Endothelial cell of umbilical vein (primary cell): ENCODE data around the gene FHIT. TPM values are rescaled to one million over a fixed set of nuclear protein-coding genes. Genes with fewer than 3 reads are reported as not detected.

Experiments
- BruUV-seq: library from RNA; stranded (reverse); fragments of 400-500 nt; replicated peaks from 2 replicates; lab custom pipeline; 2021; lab: Mats Ljungman, UMichigan
- CTCF ChIA-PET: fragments of 300-600, 350-600 bp; sonication (Branson Sonifier 250); formaldehyde crosslinking; loops from one replicate; lab custom pipeline; 2021; ENCODE audit warnings: antibody characterized with exemption, inconsistent platforms; lab: Charles Lee
- POLR2A ChIA-PET: fragments of 300-600, 350-600 bp; sonication (Branson Sonifier 250); formaldehyde crosslinking; loops from one replicate; lab custom pipeline; 2021; ENCODE audit warnings: antibody characterized with exemption, inconsistent platforms; lab: Charles Lee
- DNase-seq: peaks from one replicate; pipeline ENCODE4 v3.0.0-alpha.2; 2011; ENCODE audit warnings: low read depth, low spot score
- FAIRE-seq: peaks from 2 replicates; lab custom pipeline; 2011; peaks lifted over from hg19 to GRCh38; lab: Jason Lieb, UNC
- H2AFZ ChIP-seq: 2 replicates; pipeline ENCODE4 v1.6.0; 2012; ENCODE audit warnings: low read depth, low read length, control low read depth, inconsistent platforms
- H3K27ac ChIP-seq: 2 replicates; pipeline ENCODE4 v1.5.1; 2011; ENCODE audit warnings: low read depth, mild to moderate bottlenecking, control low read depth, low read length, moderate library complexity; ENCODE audit not compliant: insufficient read depth
- H3K27me3 ChIP-seq, 2 experiments: 2 replicates each; pipeline versions ENCODE4 v1.6.0 to v1.6.1; 2011; ENCODE audit warnings: low read length in 2 of 2, mixed read lengths in 1 of 2; ENCODE audit not compliant: control insufficient read depth in 2 of 2, insufficient read depth in 2 of 2
- H3K36me3 ChIP-seq, 2 experiments: 2 replicates in 1 of 2; 3 replicates in 1 of 2; pipeline ENCODE4 v1.5.1; 2011; ENCODE audit warnings: low read length in 2 of 2, mild to moderate bottlenecking in 1 of 2, moderate library complexity in 1 of 2; ENCODE audit not compliant: control insufficient read depth in 2 of 2, insufficient read depth in 2 of 2; ENCODE audit errors: extremely low read depth in 1 of 2
- H3K4me1 ChIP-seq: 3 replicates; pipeline ENCODE4 v1.5.1; 2011; ENCODE audit warnings: mild to moderate bottlenecking, low read length; ENCODE audit not compliant: control insufficient read depth, insufficient read depth; ENCODE audit errors: extremely low read depth
- H3K4me2 ChIP-seq: 2 replicates; pipeline ENCODE4 v1.6.1; 2011; ENCODE audit warnings: low read length, control low read depth, mixed read lengths; ENCODE audit not compliant: insufficient read depth
- H3K4me3 ChIP-seq, 3 experiments: fragments of 200-600 bp in 1 of 3; sonication (generic), shearing (Covaris generic) in 1 of 3; replicated peaks in 1 of 3; 2 replicates each; pipeline ENCODE4 v1.5.1; 2011 to 2016; ENCODE audit warnings: control low read depth in 3 of 3, low read length in 3 of 3, mild to moderate bottlenecking in 2 of 3, inconsistent platforms in 1 of 3, low read depth in 1 of 3, moderate library complexity in 1 of 3; ENCODE audit not compliant: insufficient read depth in 1 of 3
- H3K79me2 ChIP-seq: 2 replicates; pipeline ENCODE4 v1.6.0; 2012; ENCODE audit warnings: low read length, inconsistent platforms; ENCODE audit not compliant: control insufficient read depth, insufficient read depth
- H3K9ac ChIP-seq: replicated peaks from 2 replicates; pipeline ENCODE3; 2011; ENCODE audit warnings: low read length, control low read depth; ENCODE audit not compliant: insufficient read depth; ENCODE audit errors: extremely low read depth
- H3K9me1 ChIP-seq: replicated peaks from 3 replicates; pipeline ENCODE4 v1.6.0; 2011; ENCODE audit warnings: mild to moderate bottlenecking, low read length; ENCODE audit not compliant: control insufficient read depth, insufficient read depth; ENCODE audit errors: extremely low read depth
- H3K9me3 ChIP-seq: replicated peaks from 2 replicates; pipeline ENCODE4 v1.5.1; 2012; ENCODE audit warnings: low read length, inconsistent platforms; ENCODE audit not compliant: control insufficient read depth, insufficient read depth
- H4K20me1 ChIP-seq: replicated peaks from 2 replicates; pipeline ENCODE3; 2011; ENCODE audit warnings: mild to moderate bottlenecking, low read length; ENCODE audit not compliant: control insufficient read depth, insufficient read depth; ENCODE audit errors: extremely low read depth
- CTCF ChIP-seq, 2 donors: IDR thresholded peaks; 1 replicate in 1 of 2; 2 replicates in 1 of 2; pipeline ENCODE4 v1.5.1; 2011; ENCODE audit warnings: low read length in 2 of 2, mild to moderate bottlenecking in 2 of 2, moderate library complexity in 2 of 2, control low read depth in 1 of 2, inconsistent platforms in 1 of 2, low read depth in 1 of 2; ENCODE audit not compliant: insufficient read depth in 1 of 2; ENCODE audit errors: extremely low read depth in 1 of 2
- EZH2 ChIP-seq: IDR thresholded peaks from 2 replicates; pipeline ENCODE4 v1.6.1; 2012; ENCODE audit warnings: borderline replicate concordance, low read depth, mild to moderate bottlenecking, moderate library complexity, low read length, inconsistent platforms; ENCODE audit not compliant: severe bottlenecking
- FOS ChIP-seq: IDR thresholded peaks from 2 replicates; pipeline ENCODE4 v1.6.1; 2011; ENCODE audit warnings: mild to moderate bottlenecking, low read length, moderate library complexity, borderline replicate concordance; ENCODE audit not compliant: insufficient read depth
- GATA2 ChIP-seq: IDR thresholded peaks from 2 replicates; pipeline ENCODE4 v1.7.0; 2011; ENCODE audit warnings: low read depth, mild to moderate bottlenecking, moderate library complexity, mixed read lengths, low read length; ENCODE audit not compliant: insufficient read length, insufficient read depth
- JUN ChIP-seq: IDR thresholded peaks from 2 replicates; pipeline ENCODE4 v1.6.1; 2011; ENCODE audit warnings: borderline replicate concordance, low read depth; ENCODE audit not compliant: insufficient read length, insufficient read depth
- MAX ChIP-seq: IDR thresholded peaks from 2 replicates; pipeline ENCODE4 v1.6.1; 2011; ENCODE audit not compliant: insufficient read depth, insufficient read length
- MYC ChIP-seq: IDR thresholded peaks from one replicate; pipeline ENCODE4 v1.6.1; 2011; ENCODE audit warnings: mild to moderate bottlenecking, low read depth, low read length
- POLR2A ChIP-seq: IDR thresholded peaks from 2 replicates; pipeline ENCODE4 v1.6.1; 2012; ENCODE audit warnings: low read depth, mild to moderate bottlenecking, control low read depth, low read length
- POLR2AphosphoS5 ChIP-seq: IDR thresholded peaks from 2 replicates; pipeline ENCODE4 v1.6.1; 2012; ENCODE audit warnings: low read depth, mild to moderate bottlenecking, control low read depth, low read length, moderate library complexity; ENCODE audit not compliant: insufficient read depth
- dilution Hi-C: fragments of 300-500 bp; cut with MboI; formaldehyde crosslinking; loops from one replicate; pipeline ENCODE4 v1.15.0; 2019; ENCODE audit warnings: low sequenced_read_pairs; ENCODE audit not compliant: extremely low pct_ligation_motif_present
- intact Hi-C: fragments of 100-400 bp; cut with micrococcal nuclease; formaldehyde crosslinking; loops from one replicate; pipeline ENCODE4 v1.10.0; 2022
- polyA plus RNA-seq, 4 experiments: library from polyadenylated mRNA; depleted of rRNA in 3 of 4; stranded (reverse) in 3 of 4; unstranded in 1 of 4; fragments of >200 nt; gene quantifications; 2 replicates each; pipeline versions ENCODE4 v1.2.1 to v1.2.3, GENCODE V29; 2011 to 2012; ENCODE audit warnings: missing spikeins in 1 of 4
- total RNA-seq: library from RNA; stranded (reverse); gene quantifications from 2 replicates; pipeline ENCODE4 v1.2.3, GENCODE V29; 2021

Gene FHIT
- total and polyA plus RNA-seq, 2 donors (not counting 3 experiments of a cell fraction or from before 2014, with no cell fraction given), result 0.47 to 2.2 TPM

GRCh38 chr3:60045686-60046085 is 1205.6 kb downstream of the FHIT start:
- H2AFZ ChIP-seq, result no peak overlapping the region
- no peak overlapping the region for H3K4me2 ChIP-seq
- H3K79me2 ChIP-seq, result no peaks in the 10 kb centered on the region
- BruUV-seq, result no TSS peak
- dilution Hi-C loops (no loop called here), intact Hi-C loops (no loop called here)
- H4K20me1 ChIP-seq, result no peaks in the 10 kb centered on the region
- no peaks in the 10 kb centered on the region for H3K36me3 ChIP-seq
- POLR2A ChIA-PET, result no interaction called here
- FAIRE-seq, result no peak
- H3K4me3 ChIP-seq, result no peak overlapping the region
- H3K9me3 ChIP-seq, result no peaks in the 10 kb centered on the region
- no peaks in the 10 kb centered on the region for H3K27me3 ChIP-seq
- no peak overlapping the region for H3K9ac ChIP-seq
- no peaks in the 10 kb centered on the region for H3K4me1 ChIP-seq
- no peaks in the 10 kb centered on the region for H3K9me1 ChIP-seq
- CTCF ChIA-PET, result no interaction called here
- DNase-seq, result no peak
- no peak for TF ChIP-seq POLR2AphosphoS5
- no peak for TF ChIP-seq MYC
- no peak for TF ChIP-seq POLR2A
- no peak for TF ChIP-seq JUN
- TF ChIP-seq EZH2, result no peak
- TF ChIP-seq CTCF (IDR thresholded peaks at IDR 0.05; ENCODE audit: extremely low read depth in 1 of 2, insufficient read depth in 1 of 2, low read depth in 1 of 2, low read length in 2 of 2), result no peak
- TF ChIP-seq MAX, result no peak
- TF ChIP-seq GATA2, result no peak
- TF ChIP-seq FOS, result no peak
- no peak overlapping the region for H3K27ac ChIP-seq
